GM20431 (cell line): ENCODE results near the gene SPSB4.

Experiments
- in situ Hi-C: fragments of 300-500 bp; cut with MseI, MboI; formaldehyde crosslinking; loops from one replicate; pipeline ENCODE4 v1.15.0; 2020; ENCODE audit warnings: low sequenced_read_pairs; ENCODE audit not compliant: unreplicated experiment

The SPSB4 gene

DNA sequence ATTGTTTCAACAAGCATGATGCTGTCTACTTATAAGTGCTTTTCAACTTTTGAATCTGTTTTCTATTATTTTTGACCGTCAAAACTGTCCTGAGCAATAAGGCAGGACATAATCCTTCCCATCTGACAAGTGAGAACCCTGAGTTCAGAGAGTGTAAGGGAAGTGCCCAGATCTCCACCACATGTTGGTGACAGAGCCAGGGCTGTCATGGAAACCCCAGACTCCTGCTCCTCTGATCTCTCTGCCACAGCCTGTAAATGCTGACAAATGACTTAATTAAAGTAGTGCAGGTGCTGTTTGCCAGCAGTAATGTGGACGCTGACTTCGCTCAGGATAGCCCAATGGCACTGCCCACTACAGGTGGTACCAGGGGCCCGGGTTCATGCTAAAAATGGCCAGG is 40.3 kb downstream of the SPSB4 start:
- in situ Hi-C loops = no loop called here

DNA sequence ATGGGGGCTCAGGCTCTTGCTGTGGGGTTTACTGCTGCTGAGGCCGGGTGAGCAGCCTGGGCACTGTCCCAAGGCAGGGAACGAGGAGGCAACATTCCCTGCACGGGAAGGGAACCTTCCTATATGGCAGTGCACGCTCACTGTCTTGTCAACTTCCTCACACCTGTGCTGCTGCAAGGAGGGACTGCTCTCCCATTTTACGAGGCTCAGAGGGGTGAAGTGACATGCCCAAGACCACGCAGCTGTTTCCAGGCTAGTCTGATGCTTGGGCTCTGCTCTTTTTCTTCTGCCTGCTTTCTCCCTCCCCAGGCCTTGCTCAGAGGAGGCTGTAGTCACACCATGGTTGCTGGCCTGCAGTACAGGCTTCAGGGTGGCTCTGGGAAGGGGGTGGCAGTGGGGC is 41.5 kb downstream of the SPSB4 start:
- in situ Hi-C loops = no loop called here

DNA sequence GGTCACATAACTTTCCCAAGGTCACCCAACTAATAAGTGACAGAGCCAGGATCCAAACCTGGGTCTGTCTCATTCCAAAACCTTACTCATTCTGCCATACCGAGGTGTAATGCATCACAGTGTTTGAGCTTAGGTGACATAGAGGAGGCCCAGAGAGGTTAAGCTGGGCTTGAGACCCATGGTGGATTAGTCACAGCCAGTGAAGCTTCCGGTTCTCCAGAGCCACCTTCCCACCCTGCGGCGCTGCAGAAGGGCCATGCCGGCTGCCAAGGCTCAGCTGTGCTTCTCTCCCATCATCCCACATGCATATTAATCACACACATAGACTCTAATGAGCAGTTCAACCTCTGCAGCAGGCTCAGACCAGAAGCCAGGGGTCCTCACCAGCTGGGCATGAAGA is 42.2 kb downstream of the SPSB4 start:
- in situ Hi-C loops = no loop called here

DNA sequence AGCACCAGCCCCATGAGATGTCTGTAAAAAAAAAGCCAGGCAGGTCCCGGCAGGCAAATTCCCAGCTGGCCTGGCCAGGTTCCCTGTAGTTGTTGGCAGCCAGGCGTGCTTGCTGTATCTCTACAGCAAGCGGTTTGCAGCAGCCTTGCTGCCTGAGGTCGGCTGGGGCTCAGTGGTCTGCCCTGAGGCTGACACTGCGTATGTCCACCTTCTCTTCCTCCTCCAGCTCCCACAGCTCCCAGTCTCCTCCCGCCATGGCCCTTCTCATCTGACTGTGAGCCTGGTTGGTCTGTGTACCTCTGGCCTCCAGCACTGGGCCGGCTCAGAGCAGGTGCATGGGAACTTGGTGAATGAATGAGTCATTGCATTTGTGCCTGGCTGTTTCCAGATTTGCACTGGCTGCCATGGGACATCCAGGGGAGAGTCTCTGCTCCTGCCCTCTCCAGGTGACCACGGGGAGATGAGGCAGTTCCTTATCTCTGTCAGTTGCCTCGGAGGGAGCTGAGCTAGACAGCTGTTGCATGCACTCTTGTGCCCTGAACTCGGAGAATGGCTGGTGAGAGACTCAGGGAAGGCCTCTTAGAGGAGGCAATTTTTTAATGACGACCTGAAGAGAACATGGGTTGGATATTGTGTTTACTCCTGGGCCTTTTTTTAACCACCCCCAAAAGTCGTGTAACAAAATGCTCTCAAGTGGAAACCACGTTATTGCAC is 43.0 kb downstream of the SPSB4 start:
- in situ Hi-C loops = no loop called here

DNA sequence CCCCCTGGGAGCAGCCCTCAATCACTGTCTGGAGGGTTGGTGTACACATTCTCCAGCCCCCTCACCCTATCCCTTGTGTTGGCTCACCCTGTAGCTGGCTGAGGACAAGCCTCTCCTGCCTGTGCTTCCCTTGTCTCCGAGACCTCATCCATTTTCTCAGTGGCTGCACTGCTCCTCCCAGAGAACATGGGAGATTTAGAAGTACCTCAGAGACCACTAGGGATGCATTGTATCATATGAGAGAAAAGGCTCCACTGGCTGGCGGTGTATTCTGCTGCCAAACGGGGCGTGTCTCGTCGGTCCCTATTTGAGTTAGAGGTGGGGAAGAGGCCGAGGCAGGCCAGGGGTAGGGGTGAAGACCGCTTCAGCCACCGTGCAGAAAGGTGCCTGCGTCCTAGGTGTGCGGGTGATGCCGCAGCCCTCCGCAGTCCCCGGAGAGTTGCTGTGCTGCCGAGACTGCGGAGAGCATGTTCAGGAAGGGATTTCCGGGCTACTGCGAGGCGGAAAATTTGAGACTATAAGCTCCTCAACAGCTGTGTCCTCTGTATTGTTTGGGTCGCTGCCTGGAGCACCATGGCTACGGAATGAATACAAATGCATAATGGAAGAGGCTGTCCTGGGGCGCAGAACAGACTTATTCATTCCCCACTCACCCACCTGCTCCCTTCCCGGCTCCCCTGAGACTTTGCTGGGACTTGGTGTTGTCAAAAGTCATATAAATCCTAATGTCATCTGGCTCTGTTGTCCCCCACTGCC is 43.8 kb downstream of the SPSB4 start:
- in situ Hi-C loops = no loop called here

DNA sequence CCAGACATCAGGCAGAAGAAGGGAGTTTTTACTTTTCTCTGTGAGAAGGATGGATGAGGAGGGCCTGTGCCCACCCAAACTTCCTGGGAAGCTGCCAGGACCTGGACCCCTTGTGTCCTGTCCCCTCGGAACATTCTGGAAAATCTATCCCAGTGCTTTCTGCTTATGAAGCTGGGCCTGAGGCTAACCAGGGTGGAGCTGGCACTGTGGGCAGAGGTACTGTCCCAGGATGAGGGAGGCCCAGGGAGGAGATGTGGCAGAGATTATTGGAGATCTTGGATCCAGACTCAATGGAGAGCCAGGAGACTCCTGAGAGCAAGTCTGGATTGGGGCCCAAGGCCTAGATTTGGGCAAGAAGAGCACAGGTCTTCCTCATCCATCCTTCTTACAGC is 44.4 kb downstream of the SPSB4 start:
- in situ Hi-C loops = no loop called here

DNA sequence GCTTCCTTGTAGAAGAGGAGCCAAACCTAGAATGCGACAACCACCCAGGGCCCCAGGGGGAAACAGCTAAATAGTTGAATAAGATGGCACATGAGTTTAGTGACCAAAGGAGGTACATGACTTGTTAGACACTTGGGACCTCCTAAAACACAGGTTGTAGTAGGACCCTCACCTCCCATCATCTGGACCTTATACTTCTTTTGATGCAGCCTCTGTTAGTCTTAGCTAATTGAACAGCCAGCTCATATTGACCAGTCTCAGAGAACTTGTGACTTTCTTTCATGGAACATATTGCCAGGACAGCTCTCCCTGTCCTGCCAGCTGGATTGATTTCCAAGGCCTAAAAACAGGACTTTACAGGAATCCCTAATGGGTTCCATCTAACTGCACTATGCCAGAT is 45.0 kb downstream of the SPSB4 start:
- in situ Hi-C loops = no loop called here

DNA sequence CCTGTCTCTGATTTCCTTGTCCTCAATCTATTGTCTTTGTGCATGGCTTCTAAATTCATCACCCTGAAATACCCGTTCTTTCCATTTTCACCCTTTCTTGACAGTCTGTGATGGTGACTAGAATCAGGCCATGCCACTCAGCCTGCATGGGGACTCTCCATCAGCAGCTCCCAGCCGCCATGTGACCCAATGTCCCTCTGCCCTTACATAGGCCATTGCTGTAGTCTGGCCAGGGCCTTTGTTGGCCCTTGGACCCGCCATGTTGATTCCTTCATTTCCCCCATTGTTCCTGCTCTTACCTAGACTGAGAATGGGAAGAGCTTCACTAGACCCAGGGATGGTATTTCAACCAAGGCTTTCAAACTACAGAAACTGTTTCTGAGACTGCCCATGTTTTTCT is 45.8 kb downstream of the SPSB4 start:
- in situ Hi-C loops = no loop called here

DNA sequence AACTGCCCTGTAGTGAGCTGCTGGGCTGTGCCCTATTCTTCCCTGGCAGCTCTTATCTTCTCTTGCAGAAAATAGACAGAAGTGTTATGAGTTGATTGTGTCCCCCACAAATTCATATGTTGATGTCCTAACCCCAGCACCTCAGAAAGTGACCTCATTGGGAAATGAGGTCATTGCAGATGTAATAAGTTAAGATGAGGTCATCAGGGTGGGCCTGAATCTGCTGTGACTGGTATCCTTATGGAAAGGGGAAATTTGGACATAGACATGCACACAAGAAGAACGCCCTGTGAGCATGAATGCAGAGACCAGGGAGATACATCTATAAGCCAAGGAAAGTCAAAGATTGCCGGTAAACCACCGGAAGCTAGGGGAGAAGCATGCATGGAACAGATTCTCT is 49.0 kb downstream of the SPSB4 start:
- in situ Hi-C loops = no loop called here

DNA sequence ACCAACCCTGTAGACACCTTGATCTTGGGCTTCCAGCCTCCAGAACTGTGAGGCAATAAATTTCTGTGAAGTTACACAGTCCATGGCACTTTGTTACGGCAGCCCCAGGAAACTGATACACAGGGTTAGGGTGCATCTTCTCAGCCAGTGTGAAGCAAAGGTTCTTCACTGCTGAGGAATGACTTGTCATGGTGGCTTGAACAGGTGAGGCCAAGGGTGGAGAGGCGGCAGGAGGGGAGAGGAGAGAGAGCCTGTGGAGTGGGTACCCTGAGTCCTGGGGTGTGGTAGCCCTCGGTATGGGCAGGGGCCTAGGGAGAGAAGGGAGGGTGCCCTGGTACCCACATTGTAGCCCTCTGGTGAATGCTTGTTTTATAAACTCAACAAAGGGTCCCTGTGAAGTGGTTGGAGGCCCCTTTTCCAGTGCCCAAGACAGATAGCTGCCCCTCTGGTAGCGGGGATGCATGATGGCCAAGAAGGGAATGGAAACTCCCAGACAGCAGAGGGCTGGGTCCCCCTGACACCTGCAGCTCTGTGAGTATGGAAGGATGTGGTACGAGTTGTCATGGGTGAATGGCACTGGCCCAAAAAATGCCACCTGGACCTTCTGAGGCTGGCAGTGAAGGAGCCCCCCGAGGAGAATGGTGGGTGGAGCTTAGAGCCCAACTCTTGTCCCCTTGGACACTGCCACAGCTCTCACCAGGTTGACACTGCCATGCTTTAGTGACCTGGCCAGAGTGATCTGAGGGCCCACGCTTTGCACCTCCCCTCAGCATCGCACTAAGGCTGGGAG is 49.6 kb downstream of the SPSB4 start:
- in situ Hi-C loops = no loop called here

DNA sequence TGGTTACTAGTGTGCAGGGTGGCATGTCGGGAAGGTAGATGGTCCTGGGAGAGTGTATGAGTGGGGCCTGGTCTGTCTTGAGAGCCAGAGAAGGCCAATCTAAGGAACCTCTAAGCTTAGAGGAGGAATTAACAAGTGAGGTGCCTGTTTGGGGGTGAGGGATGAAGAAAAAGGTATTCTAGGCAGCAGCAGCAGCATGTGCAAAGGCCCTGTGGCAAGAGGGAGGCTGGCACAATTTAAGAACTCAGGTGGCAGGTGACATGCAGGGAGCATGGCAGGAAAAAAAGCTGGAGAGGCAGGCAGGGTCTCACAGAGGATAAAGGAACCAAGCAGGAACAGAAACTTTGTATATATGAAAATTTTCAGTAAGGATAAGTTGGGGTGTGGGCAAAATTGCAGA is 51.2 kb downstream of the SPSB4 start:
- in situ Hi-C loops = no loop called here

DNA sequence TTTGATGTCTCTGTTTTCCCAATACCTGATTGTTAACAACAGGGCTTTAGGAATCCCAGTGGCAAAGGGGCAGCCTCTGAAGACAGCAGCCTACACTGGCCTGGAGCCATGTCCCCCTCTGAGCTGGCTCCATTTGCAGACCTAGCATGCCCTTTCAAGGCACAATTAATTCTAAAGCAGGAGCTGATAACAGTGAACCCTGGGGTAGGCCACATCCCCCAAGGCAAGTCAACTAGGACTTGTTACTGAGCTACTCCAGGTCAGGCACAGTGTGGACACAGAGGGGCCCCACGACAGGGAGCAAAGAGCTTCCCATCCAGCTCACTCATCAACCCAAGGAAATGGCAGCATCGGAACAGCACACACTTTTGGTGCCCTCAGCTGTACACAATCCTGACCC is 51.9 kb downstream of the SPSB4 start:
- in situ Hi-C loops = no loop called here

DNA sequence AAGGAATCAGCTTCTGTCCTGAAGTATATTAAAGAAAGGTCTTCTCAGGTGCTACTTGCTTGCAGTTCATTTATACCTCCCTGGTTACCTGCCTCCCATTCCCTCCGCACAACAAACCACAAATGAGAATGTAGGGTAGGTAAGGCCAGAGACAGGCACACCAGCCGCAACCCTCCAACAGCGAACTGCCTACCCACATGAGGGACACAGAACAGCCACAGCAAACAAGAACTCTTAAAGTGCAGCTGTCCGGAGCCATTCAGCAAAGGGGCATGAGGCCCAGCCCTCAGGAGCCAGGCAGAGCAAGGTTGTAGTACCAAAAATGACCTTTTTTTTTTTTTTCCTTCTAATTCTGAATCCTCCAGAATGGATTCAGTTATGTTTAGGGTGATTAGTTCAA is 52.4 kb downstream of the SPSB4 start:
- in situ Hi-C loops = no loop called here

DNA sequence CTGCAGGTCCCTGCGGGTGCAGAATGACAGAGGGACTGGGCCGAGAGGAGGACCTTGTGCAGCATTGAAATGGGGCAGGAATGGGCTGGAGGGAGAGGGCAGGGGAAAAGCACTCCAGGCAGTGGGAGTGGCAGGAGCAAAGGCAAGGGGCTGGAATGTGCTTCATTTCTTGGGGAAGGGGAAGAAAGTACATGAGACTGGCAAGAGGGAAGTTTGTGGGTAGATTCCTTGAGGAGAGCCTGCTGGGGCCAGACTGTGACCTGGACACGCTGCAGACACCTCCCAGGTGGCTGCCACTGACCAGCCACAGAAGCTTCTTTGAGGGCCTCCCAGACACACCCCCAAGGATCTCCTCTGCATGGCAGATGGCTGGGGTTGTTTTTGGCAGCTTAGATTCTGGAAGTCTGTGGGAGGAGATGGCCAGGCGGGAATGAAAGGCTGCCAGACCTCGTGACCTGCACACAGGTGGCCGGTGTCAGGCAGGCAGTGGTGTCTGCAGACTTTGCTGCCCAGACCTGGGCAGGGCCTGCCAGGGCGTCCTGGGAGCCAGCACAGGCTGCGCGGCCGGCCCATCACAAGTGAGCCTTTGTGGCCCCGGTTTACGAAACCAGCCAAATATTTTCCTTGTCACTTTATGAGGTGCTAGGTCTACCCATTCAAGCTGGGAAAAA is 53.1 kb downstream of the SPSB4 start:
- in situ Hi-C loops = no loop called here

DNA sequence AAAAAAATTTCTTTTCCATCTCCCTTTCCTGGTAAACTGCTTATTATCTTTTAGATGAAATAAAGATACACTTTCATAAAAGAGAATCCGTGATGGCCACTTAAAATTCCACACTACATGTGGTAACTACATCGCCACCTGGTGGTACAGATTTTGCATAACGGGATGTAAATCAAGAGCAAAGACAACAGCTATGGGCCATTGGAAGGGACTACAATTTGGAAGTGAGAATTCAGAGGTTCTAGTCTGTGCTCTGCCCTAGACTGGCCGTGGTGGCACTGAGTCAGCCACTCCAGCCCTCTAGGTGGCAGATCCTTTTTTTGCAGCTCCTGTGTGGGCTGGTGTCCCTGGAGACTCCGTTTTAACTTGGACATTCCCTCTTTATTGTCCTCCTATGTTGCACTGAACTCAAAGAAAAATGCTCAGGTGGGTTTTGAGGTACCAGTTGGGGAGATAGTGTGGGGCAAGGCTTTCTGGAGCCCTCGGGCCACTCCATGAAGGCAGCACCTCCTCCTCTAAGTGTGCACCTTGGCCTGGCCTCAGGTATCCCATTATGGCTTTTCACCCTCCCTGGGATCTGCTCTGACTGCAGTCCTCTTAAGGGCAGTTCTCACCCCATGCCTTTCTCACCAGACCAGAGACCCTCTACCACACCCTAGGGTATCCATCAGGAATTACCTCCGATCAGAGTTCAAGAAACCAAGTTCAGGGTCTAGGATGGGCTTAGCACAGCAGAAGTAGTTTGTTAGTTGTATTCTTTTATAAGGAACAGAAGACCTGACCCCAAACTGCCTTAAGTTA is 54.9 kb downstream of the SPSB4 start:
- in situ Hi-C loops = no loop called here

DNA sequence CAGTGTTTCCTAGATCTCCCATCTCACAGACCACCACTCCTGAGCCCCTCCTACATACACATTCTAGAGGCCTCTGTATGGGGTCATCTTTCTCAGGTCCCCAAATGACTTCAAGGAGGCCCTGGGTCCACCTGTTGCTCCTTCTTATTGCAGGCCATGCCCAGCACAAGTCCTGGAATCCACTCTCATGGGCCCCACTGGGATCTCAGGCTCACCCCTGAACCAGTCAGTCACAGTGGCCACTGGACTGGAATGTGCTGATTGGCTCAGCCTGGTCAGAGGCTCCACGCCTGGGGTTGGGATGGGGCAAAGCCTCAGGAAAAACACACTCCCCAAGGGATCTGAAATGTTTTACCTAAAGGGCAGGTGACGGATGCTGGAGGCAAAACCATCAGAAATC is 55.7 kb downstream of the SPSB4 start:
- in situ Hi-C loops = no loop called here

DNA sequence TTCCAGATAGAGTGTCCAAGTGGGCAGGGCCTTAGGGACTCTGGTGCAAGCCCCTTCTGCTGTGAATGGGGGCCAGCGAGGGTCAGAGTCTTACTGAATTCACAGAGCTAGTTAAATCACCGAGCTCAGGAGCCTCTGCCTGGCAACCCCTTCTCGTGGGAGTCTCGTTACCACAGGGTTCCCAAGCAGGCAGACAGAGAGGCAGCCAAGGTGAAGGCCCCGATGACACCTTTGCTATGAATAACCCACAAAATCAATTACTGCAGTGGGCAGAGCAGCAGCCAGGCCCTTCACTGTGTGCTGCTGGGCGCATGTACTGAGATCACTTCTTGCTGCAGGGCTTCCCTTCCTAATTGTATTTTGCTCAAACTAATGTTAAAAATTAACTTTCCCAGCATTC is 56.9 kb downstream of the SPSB4 start:
- in situ Hi-C loops = no loop called here

DNA sequence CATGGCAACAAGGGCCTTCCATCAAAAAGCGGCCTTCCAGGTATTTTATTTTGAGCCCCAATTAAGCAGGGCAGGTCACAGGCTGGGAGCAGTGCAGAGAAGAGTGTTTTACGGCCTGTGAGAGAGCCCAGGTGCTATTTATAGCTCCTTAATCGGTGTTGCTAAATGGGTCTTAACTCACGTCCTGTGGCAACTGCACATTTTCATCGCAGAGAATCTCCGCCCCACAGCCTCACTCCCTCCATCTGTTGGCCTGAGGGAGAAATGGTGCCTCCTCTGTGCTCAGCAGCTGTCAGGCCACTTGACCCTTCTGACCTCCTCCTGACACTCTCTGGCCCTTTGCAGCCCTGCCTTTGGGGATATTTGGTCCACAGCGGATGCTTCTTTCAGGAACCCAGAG is 58.6 kb downstream of the SPSB4 start:
- in situ Hi-C loops = no loop called here

DNA sequence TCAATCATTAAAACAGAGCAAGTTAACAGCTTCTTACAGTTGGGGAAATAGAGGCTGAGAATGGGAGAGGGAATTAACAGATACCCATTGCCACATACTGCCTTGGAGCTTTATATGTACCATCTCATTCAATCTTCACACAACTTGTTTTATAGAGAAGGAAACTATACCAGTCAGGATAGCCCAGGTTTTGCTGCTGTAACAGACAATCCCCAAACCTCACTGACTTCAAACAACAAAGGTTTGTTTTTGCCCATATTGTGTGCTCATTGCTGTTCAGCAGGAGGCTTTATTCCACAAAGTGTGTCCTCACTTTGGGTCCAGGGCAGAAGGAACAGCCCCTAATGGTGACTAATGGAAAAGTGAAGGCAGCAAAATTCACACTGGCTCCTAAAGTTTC is 59.2 kb downstream of the SPSB4 start:
- in situ Hi-C loops = no loop called here
